K562 (cell line): ENCODE data around the gene HIVEP3.

ENCODE experiments used
- CREB5 ChIP-seq: fragments of 250-450 bp; sonication (Bioruptor Pico); IDR thresholded peaks from 2 replicates; pipeline ENCODE4 v1.5.0; 2020; ENCODE audit warnings: mild to moderate bottlenecking
- CTCF ChIP-seq, 3 experiments: IDR thresholded peaks in 2 of 3; conservative IDR thresholded peaks in 1 of 3; 2 replicates each; pipeline ENCODE4 v1.5.1; 2011 to 2012; ENCODE audit warnings: low read length in 3 of 3, mild to moderate bottlenecking in 3 of 3, control low read depth in 2 of 3, improper control_type of control experiment in 1 of 3, inconsistent platforms in 1 of 3, low read depth in 1 of 3, mixed read lengths in 1 of 3, moderate library complexity in 1 of 3; ENCODE audit not compliant: insufficient read depth in 2 of 3
- JUN ChIP-seq, 2 experiments: sonication (generic) in 1 of 2; formaldehyde crosslinking in 1 of 2; IDR thresholded peaks; 2 replicates each; pipeline versions ENCODE4 v1.6.1 to v1.8.0; 2012 to 2022; ENCODE audit warnings: borderline replicate concordance in 2 of 2, mild to moderate bottlenecking in 2 of 2, improper control_type of control experiment in 1 of 2, low read depth in 1 of 2, low read length in 1 of 2, missing genetic modification reagents in 1 of 2
- JUNB ChIP-seq: fragments of 450-650 bp; formaldehyde crosslinking; conservative IDR thresholded peaks from 2 replicates; pipeline ENCODE4 v1.4.0; 2020; ENCODE audit warnings: mild to moderate bottlenecking
- TAF1 ChIP-seq: IDR thresholded peaks from 2 replicates; pipeline ENCODE4 v1.6.1; 2011; ENCODE audit warnings: mild to moderate bottlenecking, low read length, moderate library complexity; ENCODE audit not compliant: insufficient read depth, control insufficient read depth, severe bottlenecking; ENCODE audit errors: extremely low read depth
- YY1 ChIP-seq, 3 experiments: IDR thresholded peaks; 2 replicates each; pipeline ENCODE4 v1.6.1; 2011; ENCODE audit warnings: low read length in 2 of 3, mild to moderate bottlenecking in 2 of 3, moderate library complexity in 2 of 3, borderline replicate concordance in 1 of 3, control low read depth in 1 of 3, low read depth in 1 of 3; ENCODE audit not compliant: insufficient read depth in 3 of 3, insufficient replicate concordance in 2 of 3, control insufficient read depth in 1 of 3, insufficient read length in 1 of 3; ENCODE audit errors: extremely low read depth in 1 of 3
- ZNF436 ChIP-seq: fragments of 250-450, 450-650 bp; sonication (Bioruptor Pico); formaldehyde crosslinking; IDR thresholded peaks from 2 replicates; pipeline ENCODE4 v1.7.0; 2020; ENCODE audit warnings: mild to moderate bottlenecking

- no peak for TF ChIP-seq JUNB (CRISPR knock-in tag)
- no peak for TF ChIP-seq TAF1
- no peak for TF ChIP-seq CREB5 (CRISPR knock-in tag)
- no peak for TF ChIP-seq JUN (IDR thresholded peaks at IDR 0.05; ENCODE audit: borderline replicate concordance, low read depth, low read length)
- TF ChIP-seq JUN (CRISPR knock-in tag; IDR thresholded peaks at IDR 0.05; ENCODE audit: borderline replicate concordance): no peak
- no peak for TF ChIP-seq ZNF436
- TF ChIP-seq CTCF (IDR thresholded peaks at IDR 0.05 in 2 of 3, conservative IDR thresholded peaks at IDR 0.05 in 1 of 3; ENCODE audit: insufficient read depth in 2 of 3, low read depth in 1 of 3, low read length in 3 of 3): no peak
- no peak for TF ChIP-seq YY1 (IDR thresholded peaks at IDR 0.05; ENCODE audit: borderline replicate concordance in 1 of 3, control insufficient read depth in 1 of 3, extremely low read depth in 1 of 3, insufficient read depth in 3 of 3, insufficient read length in 1 of 3, insufficient replicate concordance in 2 of 3, low read depth in 1 of 3, low read length in 2 of 3)
Observed at GRCh38 chr1:41739061-41739955, 179.4 kb downstream of the HIVEP3 start.
